ENCODE measurements around the gene HERPUD1. TPM values are rescaled to one million over a fixed set of nuclear protein-coding genes. Genes with fewer than 3 reads are reported as not detected.
"Not testable (repeated sequence)": the region's sequence is repeated elsewhere in the genome, so short reads cannot be mapped to it uniquely, and the experiment has no call there.

Gene HERPUD1
- total RNA-seq, 2 experiments from 2014 or later, result 143 to 149 TPM

GRCh38 chr16:56918467-56919012, 13.4 kb upstream of the HERPUD1 start:
- Mint-ChIP-seq H3K27ac (no peak overlapping the region), H3K27me3 (peaks cover 4% of the 10 kb centered on the region), H3K4me3 (no peak overlapping the region), H3K9me3 (peaks cover 2% of the 10 kb centered on the region), H3K36me3 (peaks cover 4% of the 10 kb centered on the region), H3K4me1 (peaks cover 27% of the 10 kb centered on the region)
- DNase-seq, result no peak

DNA sequence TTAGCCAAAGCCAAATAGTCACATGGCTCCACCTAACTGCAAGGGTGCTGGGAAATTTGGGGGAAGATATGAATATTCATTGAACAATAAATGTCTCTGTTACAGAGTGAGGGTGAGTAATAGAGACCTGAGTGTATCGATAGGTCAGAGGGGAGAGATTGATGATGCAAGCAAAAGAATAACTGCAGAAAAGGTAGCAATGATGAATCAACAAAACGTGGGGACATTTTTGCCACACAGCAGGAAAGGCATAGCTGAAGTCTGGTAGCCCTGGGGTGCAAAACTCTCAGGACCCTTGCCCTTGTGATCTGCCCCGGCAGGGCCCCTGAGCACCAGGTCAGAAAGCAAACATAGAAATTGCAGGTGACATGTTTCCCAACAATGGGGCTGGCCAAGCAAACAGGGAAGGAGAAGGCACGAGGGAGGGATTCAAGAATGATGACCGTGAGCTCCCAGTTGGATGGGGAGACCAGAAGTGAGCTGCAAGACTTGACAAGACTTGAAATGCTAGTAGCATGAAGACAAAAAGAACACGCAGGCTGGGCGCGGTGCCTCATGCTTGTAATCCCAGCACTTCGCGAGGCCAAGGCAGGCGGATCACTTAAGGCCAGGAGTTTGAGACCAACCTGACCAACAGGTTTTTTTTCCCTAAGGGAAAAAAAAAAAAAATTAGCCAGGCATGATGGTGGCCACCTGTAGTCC, 12.7 kb upstream of the HERPUD1 start:
- H3K27ac Mint-ChIP-seq, result no peak overlapping the region
- peaks cover 27% of the 10 kb centered on the region for H3K4me1 Mint-ChIP-seq
- peaks cover 4% of the 10 kb centered on the region for H3K27me3 Mint-ChIP-seq
- H3K4me3 Mint-ChIP-seq, result no peak overlapping the region
- DNase-seq, result no peak
- peaks cover 2% of the 10 kb centered on the region for H3K9me3 Mint-ChIP-seq
- H3K36me3 Mint-ChIP-seq, result peaks cover 4% of the 10 kb centered on the region

DNA sequence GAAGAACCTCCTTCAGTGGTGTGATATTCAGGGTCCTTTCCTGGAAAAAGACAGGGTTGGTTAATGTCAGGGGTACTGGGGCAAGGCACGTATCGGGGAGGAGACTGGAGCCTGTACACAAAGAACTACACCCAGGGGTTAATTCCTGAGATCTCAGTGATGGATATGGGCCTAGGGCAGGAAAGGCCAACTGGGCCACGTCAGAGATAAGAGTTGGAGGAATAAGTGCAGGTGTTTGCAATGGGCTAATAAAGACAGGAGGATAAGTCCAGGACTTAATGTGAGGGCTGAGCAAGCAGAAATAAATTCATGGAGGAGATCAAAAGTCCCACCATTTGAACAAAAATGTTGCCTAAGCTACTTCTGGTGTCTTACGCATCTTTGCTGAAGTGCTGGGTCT, 10.4 kb upstream of the HERPUD1 start:
- no peaks in the 10 kb centered on the region for H3K27me3 Mint-ChIP-seq
- no peak overlapping the region for H3K27ac Mint-ChIP-seq
- peaks cover 4% of the 10 kb centered on the region for H3K36me3 Mint-ChIP-seq
- no peak for DNase-seq
- H3K4me3 Mint-ChIP-seq, result no peak overlapping the region
- H3K4me1 Mint-ChIP-seq, result peaks cover 24% of the 10 kb centered on the region
- H3K9me3 Mint-ChIP-seq, result peaks cover 2% of the 10 kb centered on the region

GRCh38 chr16:56923481-56924091, 8.4 kb upstream of the HERPUD1 start:
- no peak for DNase-seq
- Mint-ChIP-seq H3K27ac (no peak overlapping the region), H3K27me3 (no peaks in the 10 kb centered on the region), H3K9me3 (no peaks in the 10 kb centered on the region), H3K4me1 (peaks cover 5% of the 10 kb centered on the region), H3K36me3 (peaks cover 2% of the 10 kb centered on the region), H3K4me3 (no peak overlapping the region)

DNA sequence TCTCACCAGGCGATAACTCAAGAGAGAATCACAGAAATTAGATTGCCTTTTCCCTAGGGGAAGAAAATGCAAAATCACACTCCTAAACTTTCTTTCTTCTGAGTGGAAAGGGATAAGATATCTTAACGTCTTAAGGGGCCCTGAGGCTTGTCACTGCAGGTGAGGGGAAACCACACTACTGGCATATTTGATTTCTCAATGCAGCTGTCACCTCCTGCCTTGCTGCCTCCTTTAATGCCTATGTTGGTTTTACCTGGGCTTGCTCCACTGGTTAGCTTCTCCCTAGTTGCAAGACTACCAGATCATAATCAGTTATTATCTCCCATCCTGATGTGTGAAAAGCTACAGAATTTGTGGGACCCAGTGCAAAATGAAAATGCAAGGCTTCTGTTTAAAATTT, 4.5 kb upstream of the HERPUD1 start:
- Mint-ChIP-seq H3K27me3 (no peaks in the 10 kb centered on the region), H3K36me3 (peaks cover 3% of the 10 kb centered on the region), H3K4me3 (no peak overlapping the region), H3K9me3 (no peaks in the 10 kb centered on the region), H3K4me1 (peaks cover 14% of the 10 kb centered on the region), H3K27ac (no peak overlapping the region)
- no peak for DNase-seq

DNA sequence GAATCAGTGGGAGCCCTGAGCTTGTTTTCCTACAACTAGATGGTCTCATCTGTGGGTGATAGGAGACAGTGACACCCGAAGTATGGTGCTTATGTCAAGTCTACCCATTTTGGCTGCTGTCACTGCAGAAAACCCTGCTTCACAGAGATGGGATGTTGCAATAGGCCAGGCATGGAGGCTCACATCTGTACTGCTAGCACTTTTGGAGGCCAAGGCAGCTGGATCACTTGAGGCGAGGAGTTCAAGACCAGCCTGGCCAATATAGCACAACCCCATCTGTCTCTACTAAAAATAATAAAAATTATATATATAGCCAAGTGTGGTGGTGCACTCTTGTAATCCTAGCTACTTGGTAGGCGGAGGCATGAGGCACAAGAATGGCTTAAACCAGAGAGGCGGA, 2.3 kb upstream of the HERPUD1 start:
- DNase-seq, result no peak
- no peaks in the 10 kb centered on the region for H3K27me3 Mint-ChIP-seq
- no peaks in the 10 kb centered on the region for H3K9me3 Mint-ChIP-seq
- H3K4me3 Mint-ChIP-seq, result no peak overlapping the region
- peaks cover 23% of the 10 kb centered on the region for H3K36me3 Mint-ChIP-seq
- peaks cover 20% of the 10 kb centered on the region for H3K4me1 Mint-ChIP-seq
- H3K27ac Mint-ChIP-seq, result no peak overlapping the region

DNA sequence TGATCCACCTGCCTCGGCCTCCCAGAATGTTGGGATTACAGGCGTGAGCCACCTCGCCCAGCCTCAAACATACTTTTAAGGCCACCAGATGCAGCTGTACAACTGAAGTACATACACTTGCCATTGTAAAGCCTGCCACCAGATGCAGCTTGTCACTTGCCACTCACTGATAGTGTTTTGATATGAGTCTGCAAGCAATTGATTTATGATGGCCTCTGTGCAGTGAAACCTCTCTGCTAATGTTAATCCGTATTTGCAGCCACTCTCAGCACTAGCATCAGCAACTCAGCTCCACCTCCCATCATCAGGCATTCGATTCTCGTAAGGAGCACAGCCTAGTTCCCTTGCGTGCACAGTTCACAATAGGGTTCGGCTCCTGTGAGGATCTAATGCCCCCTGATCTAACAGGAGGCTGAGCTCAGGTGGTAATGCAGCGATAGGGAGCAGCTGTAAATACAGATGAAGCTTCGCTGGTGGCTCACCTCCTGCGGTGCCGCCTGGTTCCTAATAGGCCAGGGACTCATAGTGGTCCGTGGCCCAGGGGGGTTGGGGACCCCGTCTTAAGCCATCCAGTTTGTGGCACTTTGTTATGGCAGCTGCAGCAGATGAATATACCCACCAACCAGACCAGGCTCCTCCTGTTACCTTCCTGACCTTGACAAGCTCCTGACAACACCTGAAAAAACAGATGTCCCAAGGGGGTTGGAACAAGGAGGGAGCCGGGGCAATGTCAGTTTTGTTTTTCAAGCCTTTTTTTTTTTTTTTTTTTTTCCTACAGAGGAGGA, 1.3 kb upstream of the HERPUD1 start:
- H3K36me3 Mint-ChIP-seq, result peaks cover 34% of the 10 kb centered on the region
- peak overlapping the region; percentile 98 for H3K4me3 Mint-ChIP-seq
- peaks cover 26% of the 10 kb centered on the region for H3K4me1 Mint-ChIP-seq
- H3K27me3 Mint-ChIP-seq, result no peaks in the 10 kb centered on the region
- no peaks in the 10 kb centered on the region for H3K9me3 Mint-ChIP-seq
- peak overlapping the region; percentile 97 for H3K27ac Mint-ChIP-seq
- no peak for DNase-seq

GRCh38 chr16:56931271-56931891, 561 bp upstream of the HERPUD1 start:
- Mint-ChIP-seq H3K9me3 (no peaks in the 10 kb centered on the region), H3K4me1 (peaks cover 32% of the 10 kb centered on the region), H3K4me3 (peak overlapping the region; percentile 98), H3K27me3 (no peaks in the 10 kb centered on the region), H3K27ac (peak overlapping the region; percentile 97), H3K36me3 (peaks cover 39% of the 10 kb centered on the region)
- no peak for DNase-seq

- peak; percentile 46 for DNase-seq
Observed at GRCh38 chr16:56932721-56933619, 1.0 kb downstream of the HERPUD1 start.

GRCh38 chr16:56933828-56934598, 2.1 kb downstream of the HERPUD1 start:
- peak overlapping the region; percentile 98 for H3K4me3 Mint-ChIP-seq
- H3K27me3 Mint-ChIP-seq, result no peaks in the 10 kb centered on the region
- no peak for DNase-seq
- peak overlapping the region; percentile 97 for H3K27ac Mint-ChIP-seq
- peaks cover 56% of the 10 kb centered on the region for H3K4me1 Mint-ChIP-seq
- no peaks in the 10 kb centered on the region for H3K9me3 Mint-ChIP-seq
- H3K36me3 Mint-ChIP-seq, result peaks cover 62% of the 10 kb centered on the region

More at GRCh38 chr16:56932721-56933619, 1.0 kb downstream of the HERPUD1 start:
- Mint-ChIP-seq H3K27ac (peak overlapping the region; percentile 97), H3K4me3 (peak overlapping the region; percentile 98), H3K9me3 (no peaks in the 10 kb centered on the region), H3K36me3 (peaks cover 54% of the 10 kb centered on the region), H3K27me3 (no peaks in the 10 kb centered on the region), H3K4me1 (peaks cover 46% of the 10 kb centered on the region)

DNA sequence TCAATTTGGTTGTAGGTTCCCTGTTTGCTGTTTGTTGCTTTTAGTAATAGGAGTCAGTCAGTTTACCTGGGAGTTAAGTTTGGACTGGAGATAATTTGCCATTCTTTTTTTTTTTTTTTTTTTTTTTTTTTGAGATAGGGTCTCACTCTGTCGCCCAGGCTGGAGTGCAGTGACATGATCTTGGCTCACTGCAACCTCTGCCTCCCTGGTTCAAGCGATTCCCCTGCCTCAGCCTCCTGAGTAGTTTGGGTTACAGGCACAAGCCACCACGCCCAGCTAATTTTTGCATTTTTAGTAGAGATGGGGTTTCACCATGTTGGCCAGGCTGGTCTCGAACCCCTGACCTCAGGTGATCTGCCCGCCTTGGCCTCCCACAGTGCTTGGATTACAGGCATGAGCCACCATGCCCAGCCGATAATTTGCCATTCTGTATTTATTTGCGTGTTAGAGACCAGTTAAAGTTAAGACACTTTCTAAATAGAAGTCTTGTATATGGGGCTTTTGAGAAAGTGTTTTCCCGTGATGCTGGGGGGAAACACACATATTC, 2.7 kb downstream of the HERPUD1 start:
- H3K27me3 Mint-ChIP-seq, DNase-seq, H3K9me3 Mint-ChIP-seq: not testable (repeated sequence)
- Mint-ChIP-seq H3K36me3 (peaks cover 69% of the 10 kb centered on the region), H3K27ac (peak overlapping the region; percentile 97), H3K4me3 (peak overlapping the region; percentile 98), H3K4me1 (peaks cover 62% of the 10 kb centered on the region)

- no peaks in the 10 kb centered on the region for H3K9me3 Mint-ChIP-seq
- H3K4me1 Mint-ChIP-seq, result peaks cover 68% of the 10 kb centered on the region
- H3K4me3 Mint-ChIP-seq, result peak overlapping the region; percentile 98
- H3K27me3 Mint-ChIP-seq, result no peaks in the 10 kb centered on the region
- H3K36me3 Mint-ChIP-seq, result peaks cover 74% of the 10 kb centered on the region
- DNase-seq, result no peak
- H3K27ac Mint-ChIP-seq, result peak overlapping the region; percentile 97
Observed at GRCh38 chr16:56935201-56935600, 3.3 kb downstream of the HERPUD1 start.

DNA sequence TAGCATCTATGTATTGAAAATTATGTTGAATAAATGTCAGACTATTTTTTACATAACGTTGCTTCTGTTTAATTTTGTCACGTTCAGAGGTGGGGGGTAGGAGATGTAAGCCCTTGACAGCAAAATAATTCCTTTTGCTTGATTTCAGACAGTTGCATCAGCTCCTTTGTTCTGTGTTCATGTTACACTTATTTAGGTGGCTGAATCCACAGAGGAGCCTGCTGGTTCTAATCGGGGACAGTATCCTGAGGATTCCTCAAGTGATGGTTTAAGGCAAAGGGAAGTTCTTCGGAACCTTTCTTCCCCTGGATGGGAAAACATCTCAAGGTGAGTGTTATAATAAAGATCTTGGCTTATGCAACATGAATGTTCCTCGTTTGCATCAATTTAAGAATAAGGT, 4.5 kb downstream of the HERPUD1 start:
- H3K4me1 Mint-ChIP-seq, result peaks cover 67% of the 10 kb centered on the region
- no peaks in the 10 kb centered on the region for H3K9me3 Mint-ChIP-seq
- H3K4me3 Mint-ChIP-seq, result peak overlapping the region; percentile 52
- H3K27me3 Mint-ChIP-seq, result no peaks in the 10 kb centered on the region
- DNase-seq, result no peak
- H3K27ac Mint-ChIP-seq, result peak overlapping the region; percentile 97
- H3K36me3 Mint-ChIP-seq, result peaks cover 84% of the 10 kb centered on the region
